Effector memory CD4-positive, alpha-beta T cell (primary cell): ENCODE results near the gene ADRM1.

ENCODE experiments used
- DNase-seq, 3 donors: peaks; one replicate each; pipeline ENCODE4 v3.0.0-alpha.2; 2020
- H3K27ac ChIP-seq: 2 replicates; pipeline ENCODE4 v1.7.0; 2013; ENCODE audit warnings: mild to moderate bottlenecking, low read length, moderate library complexity; ENCODE audit not compliant: insufficient read depth, poor library complexity, severe bottlenecking
- H3K27me3 ChIP-seq: replicated peaks from 2 replicates; pipeline ENCODE4 v1.7.0; 2013; ENCODE audit warnings: mild to moderate bottlenecking, low read length; ENCODE audit not compliant: insufficient read depth, control insufficient read depth, poor library complexity, severe bottlenecking
- H3K36me3 ChIP-seq: 2 replicates; pipeline ENCODE4 v1.7.0; 2013; ENCODE audit warnings: mild to moderate bottlenecking, low read length, moderate library complexity; ENCODE audit not compliant: control insufficient read depth, insufficient read depth
- H3K4me1 ChIP-seq: 2 replicates; pipeline ENCODE4 v1.7.0; 2013; ENCODE audit warnings: low read length, mild to moderate bottlenecking; ENCODE audit not compliant: control insufficient read depth, insufficient read depth, poor library complexity, severe bottlenecking
- H3K4me3 ChIP-seq: 2 replicates; pipeline ENCODE4 v1.7.0; 2013; ENCODE audit warnings: low read length, low read depth, mild to moderate bottlenecking; ENCODE audit not compliant: insufficient read depth, poor library complexity, severe bottlenecking
- H3K9me3 ChIP-seq: 2 replicates; pipeline ENCODE4 v1.7.0; 2013; ENCODE audit warnings: mild to moderate bottlenecking, low read length, moderate library complexity; ENCODE audit not compliant: control insufficient read depth

ADRM1 gene

DNA sequence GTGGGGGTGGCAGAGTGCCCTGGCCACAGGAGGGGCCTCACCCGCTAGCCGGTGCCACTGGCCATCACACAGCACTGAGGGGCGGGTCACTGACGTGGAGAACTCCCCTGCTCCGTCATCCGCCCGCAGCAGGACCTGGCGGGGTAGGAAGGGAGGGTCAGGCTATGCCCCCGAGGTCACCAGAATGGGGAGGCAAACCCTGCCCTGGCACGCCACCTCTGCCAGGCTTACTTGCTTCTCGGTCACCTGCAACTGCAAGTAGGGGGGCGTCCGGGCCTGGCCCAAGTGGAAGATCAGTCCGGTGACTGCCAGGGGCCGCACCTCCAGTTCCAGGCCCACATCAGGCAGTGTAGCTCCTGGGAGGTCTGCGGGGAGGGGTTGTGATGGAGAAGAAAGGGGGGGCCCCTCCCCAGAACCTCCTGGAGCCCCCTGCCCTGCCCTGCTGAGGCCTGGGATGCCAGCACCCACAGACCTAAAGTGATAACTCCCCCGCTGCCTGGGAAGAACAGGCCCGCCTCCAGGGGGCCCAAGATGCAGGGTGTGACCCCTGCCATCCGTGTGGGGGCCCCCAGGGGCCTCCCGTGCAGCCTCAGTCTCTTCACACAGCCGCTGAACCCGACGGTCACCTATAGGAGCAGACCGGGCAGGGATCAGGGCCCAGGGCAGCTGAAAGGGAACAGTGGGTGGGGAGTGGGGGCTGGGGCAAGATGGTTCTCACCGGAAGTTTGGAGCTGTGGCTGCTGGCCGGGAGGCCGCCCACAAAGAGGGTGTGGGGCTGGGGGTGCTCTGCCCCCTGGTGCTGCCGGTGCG is 7.4 kb downstream of the ADRM1 start:
- H3K36me3 ChIP-seq, result peaks cover 36% of the 10 kb centered on the region
- H3K9me3 ChIP-seq, result no peaks in the 10 kb centered on the region
- no peak for DNase-seq
- no peak overlapping the region for H3K4me3 ChIP-seq
- H3K4me1 ChIP-seq, result peaks cover 2% of the 10 kb centered on the region
- no peaks in the 10 kb centered on the region for H3K27me3 ChIP-seq
- no peak overlapping the region for H3K27ac ChIP-seq

DNA sequence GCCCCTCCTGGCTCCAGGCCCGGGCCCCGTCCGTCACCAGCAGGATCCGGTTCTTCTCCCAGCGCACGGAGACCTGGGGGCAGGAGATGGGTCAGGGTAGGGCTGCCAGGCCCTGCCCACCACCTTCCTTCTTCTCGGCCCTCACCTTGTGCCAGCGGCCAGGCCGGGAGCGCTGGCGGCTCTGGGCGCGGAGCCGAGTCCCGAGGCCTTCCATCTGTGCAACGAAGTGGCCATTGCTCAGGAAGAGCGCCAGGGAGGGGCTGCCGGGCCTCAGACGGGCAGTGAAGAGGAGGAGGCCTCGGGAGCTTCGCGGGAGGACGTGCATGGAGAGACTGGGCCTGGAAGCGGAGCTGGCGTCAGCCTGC is 7.9 kb downstream of the ADRM1 start:
- H3K4me1 ChIP-seq, result no peaks in the 10 kb centered on the region
- no peaks in the 10 kb centered on the region for H3K9me3 ChIP-seq
- no peak for DNase-seq
- H3K4me3 ChIP-seq, result no peak overlapping the region
- H3K36me3 ChIP-seq, result peaks cover 36% of the 10 kb centered on the region
- H3K27me3 ChIP-seq, result no peaks in the 10 kb centered on the region
- no peak overlapping the region for H3K27ac ChIP-seq

DNA sequence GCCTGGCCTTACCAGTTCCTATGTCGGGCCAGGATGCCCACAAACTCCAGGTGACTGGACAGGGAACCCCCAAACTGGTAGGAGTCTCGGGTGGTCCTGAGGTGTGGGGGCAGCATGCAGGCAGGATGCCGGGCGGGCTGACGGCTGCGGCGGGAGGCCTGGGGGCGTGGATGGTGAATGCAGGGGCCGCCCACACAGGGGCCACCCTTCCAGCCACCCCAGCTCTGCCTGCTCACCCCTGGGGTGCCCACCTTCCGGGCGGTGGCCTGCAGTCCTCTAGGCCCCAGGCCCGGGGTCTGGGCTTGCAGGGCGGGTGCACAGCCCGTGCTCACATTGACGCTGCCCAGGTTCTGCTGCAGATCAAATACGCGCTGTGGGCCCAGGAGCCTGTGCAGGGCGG is 8.4 kb downstream of the ADRM1 start:
- H3K4me1 ChIP-seq, result no peaks in the 10 kb centered on the region
- H3K4me3 ChIP-seq, result no peak overlapping the region
- no peak for DNase-seq
- peaks cover 32% of the 10 kb centered on the region for H3K36me3 ChIP-seq
- no peaks in the 10 kb centered on the region for H3K9me3 ChIP-seq
- no peak overlapping the region for H3K27ac ChIP-seq
- no peaks in the 10 kb centered on the region for H3K27me3 ChIP-seq

DNA sequence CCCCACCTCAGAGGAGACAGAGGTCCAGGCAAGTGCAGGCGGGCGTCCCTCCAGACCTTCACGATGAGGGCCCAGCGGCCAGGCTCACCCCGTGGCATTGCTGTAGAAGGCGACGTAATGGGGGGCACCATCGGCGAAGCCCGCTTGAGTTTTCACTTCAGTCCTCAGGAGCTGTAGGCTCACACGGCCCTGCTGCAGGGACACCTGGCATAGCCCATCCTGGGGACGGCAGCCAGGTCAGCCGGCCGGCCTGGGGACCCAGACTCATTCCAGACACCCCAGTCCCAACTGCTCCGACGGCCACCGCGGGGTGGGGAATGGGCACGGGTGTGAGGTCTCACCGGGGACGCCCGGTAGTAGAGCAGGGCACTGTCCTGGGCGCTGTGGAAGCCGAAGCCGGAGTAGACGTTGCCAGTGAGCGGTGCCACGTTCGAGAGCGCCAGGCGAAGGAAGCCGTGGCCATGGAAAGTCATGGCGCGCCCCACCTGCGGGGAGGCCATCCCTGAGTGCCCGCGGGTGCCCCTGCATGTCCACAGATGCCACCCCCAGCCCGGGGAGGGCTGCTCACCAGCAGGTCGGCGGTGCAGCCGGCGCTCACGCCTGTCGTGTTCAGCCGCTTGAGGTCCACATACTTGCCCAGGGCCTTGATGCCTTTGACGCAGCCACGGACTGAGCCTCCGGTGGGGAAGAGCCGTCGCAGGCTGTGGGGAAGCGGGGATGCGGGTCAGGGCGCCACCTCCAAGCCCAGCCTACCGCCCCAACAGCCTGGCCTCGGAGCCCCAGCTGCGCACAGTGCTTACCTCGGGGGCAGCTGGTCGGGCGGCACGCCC is 9.2 kb downstream of the ADRM1 start:
- Histone ChIP-seq H3K4me1 (no peaks in the 10 kb centered on the region), H3K36me3 (peaks cover 23% of the 10 kb centered on the region), H3K4me3 (no peak overlapping the region), H3K27me3 (no peaks in the 10 kb centered on the region), H3K9me3 (no peaks in the 10 kb centered on the region), H3K27ac (no peak overlapping the region)
- no peak for DNase-seq

DNA sequence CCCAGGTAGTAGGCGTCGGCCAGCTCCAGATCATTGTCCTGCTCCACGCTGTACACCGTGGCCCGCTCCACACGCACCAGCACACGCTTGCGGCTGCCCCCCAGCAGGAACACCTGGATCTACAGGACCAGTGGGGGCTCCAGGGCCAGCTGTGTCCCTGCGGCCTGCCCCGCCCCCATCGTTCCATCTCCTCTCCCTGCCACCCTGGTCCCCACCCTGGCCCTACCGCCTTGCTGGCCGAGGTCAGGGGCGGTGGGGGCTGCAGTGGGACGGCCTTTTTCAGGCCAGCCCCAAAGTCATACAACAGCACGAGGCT is 9.8 kb downstream of the ADRM1 start:
- Histone ChIP-seq H3K36me3 (peaks cover 17% of the 10 kb centered on the region), H3K4me3 (no peak overlapping the region), H3K4me1 (no peaks in the 10 kb centered on the region), H3K9me3 (no peaks in the 10 kb centered on the region), H3K27ac (no peak overlapping the region), H3K27me3 (no peaks in the 10 kb centered on the region)
- DNase-seq, result no peak

DNA sequence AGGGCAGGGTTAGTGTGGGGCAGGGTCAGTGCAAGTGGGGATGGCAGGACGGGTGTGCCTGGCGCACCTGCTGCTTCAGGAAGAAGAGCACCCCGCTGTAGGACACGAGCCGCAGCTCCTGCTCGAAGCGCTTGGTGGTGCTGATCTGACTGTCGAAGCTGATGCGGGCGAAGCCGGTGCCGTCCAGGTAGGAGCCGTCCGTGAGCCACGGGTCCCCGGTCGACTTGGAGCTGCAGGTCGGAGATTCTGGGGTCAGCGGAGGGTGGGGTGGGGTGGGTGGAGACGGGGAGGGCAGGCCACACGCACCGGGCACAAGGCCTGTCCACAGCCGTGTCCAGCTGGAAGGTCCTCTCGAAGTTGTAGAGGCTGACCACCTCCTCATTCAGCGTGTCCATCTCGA is 10.2 kb downstream of the ADRM1 start:
- peaks cover 13% of the 10 kb centered on the region for H3K36me3 ChIP-seq
- DNase-seq, result no peak
- H3K9me3 ChIP-seq, result no peaks in the 10 kb centered on the region
- H3K4me3 ChIP-seq, result no peak overlapping the region
- H3K27me3 ChIP-seq, result no peaks in the 10 kb centered on the region
- H3K27ac ChIP-seq, result no peak overlapping the region
- H3K4me1 ChIP-seq, result no peaks in the 10 kb centered on the region

DNA sequence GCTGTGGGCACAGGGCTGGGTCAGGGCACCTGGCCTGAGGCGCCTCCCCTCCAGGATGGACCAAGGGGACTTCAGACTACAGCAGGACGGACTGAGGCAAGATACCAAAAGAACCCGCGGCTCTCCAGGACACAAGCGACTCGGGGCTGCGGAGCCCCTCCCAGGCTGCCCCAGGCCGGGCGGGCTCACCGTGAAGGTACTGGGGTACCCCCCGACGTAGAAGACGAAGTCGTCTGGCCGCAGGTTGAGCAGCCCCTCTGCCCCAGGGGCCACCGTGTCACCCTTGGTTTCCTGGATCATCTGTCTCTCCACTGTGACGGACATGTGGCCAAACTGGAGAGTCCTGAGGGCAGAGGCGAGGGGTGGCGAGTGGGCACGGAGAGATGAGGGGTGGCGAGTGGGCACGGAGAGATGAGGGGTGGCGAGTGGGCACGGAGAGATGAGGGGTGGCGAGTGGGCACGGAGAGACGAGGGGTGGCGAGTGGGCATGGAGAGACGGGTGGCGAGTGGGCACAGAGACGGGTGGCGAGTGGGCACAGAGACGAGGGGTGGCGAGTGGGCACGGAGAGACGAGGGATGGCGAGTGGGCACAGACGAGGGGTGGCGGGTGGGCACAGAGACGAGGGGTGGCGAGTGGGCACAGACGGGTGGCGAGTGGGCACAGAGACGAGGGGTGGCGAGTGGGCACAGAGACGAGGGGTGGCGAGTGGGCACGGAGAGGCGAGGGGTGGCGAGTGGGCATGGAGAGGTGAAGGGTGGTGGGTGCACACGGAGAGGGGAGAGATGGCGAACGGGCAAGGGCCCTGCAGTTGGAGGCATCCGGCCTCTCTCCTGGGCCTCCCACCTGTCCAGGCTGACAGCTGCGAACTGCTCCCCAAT is 10.9 kb downstream of the ADRM1 start:
- DNase-seq, result no peak
- Histone ChIP-seq H3K4me3 (no peak overlapping the region), H3K27ac (no peak overlapping the region), H3K36me3 (peaks cover 6% of the 10 kb centered on the region), H3K27me3 (no peaks in the 10 kb centered on the region), H3K4me1 (no peaks in the 10 kb centered on the region), H3K9me3 (no peaks in the 10 kb centered on the region)

DNA sequence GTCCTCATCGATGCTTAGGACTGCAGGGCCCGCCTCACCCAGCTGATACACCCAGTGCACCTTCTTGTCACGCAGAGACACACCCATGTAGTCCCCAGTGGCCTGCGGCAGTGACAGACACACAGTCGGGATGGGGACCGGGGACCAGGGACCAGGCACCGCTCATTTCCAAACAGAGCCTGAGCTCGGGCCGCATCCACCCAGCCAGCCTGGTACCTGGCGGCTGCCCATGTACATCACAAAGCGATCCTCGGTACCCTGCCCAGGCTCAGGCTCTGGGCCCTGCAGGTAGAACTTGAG is 11.5 kb downstream of the ADRM1 start:
- peaks cover under 1% of the 10 kb centered on the region for H3K36me3 ChIP-seq

DNA sequence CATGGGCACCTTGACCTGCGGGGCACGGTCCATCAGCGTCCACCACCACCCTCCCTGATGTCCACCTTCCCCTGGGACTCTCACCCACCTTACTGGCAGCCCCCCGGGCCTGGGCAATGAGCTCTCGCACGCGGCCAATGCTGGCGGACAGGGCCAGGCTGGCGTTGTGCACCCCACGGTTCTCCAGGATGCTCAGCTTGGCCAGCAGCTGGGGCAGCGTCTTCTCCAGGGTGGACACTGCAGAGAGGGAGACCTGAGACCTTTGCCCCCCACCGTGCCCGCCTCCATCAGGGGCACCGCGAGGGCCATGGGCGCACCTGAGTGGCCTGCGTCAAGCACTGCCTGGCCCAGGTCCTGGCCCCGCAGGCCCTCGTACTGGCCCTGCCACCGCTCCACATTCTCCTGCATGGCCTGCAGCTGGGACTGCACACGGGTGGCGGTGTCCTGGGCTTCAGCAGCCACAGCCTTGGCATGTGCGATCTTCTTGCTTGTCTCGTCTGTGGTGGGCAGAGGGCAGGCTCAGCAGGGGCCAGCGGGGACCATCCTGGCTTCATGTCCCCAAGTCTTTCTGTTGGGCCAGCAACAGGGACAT is 12.0 kb downstream of the ADRM1 start:
- H3K27ac ChIP-seq, result no peak overlapping the region
- no peaks in the 10 kb centered on the region for H3K27me3 ChIP-seq
- no peaks in the 10 kb centered on the region for H3K9me3 ChIP-seq
- no peak for DNase-seq
- H3K36me3 ChIP-seq, result no peaks in the 10 kb centered on the region
- no peaks in the 10 kb centered on the region for H3K4me1 ChIP-seq
- no peak overlapping the region for H3K4me3 ChIP-seq

More for the DNA sequence above, 11.5 kb downstream of the ADRM1 start:
- no peaks in the 10 kb centered on the region for H3K9me3 ChIP-seq
- no peak overlapping the region for H3K4me3 ChIP-seq
- H3K27ac ChIP-seq, result no peak overlapping the region
- DNase-seq, result no peak
- no peaks in the 10 kb centered on the region for H3K4me1 ChIP-seq
- H3K27me3 ChIP-seq, result no peaks in the 10 kb centered on the region
